K562 (cell line): ENCODE measurements around the gene STK31. TPM values are rescaled to one million over a fixed set of nuclear protein-coding genes. Genes with fewer than 3 reads are reported as not detected.

Experiments used
- ATAC-seq: fragments of 200-7000 bp; cut with Tn5 transposase; 3 replicates; pipeline ENCODE4 v1.9.1; 2020; ENCODE audit warnings: moderate library complexity
- BruUV-seq: library from RNA; stranded (reverse); fragments of 400-500 nt; replicated peaks from 2 replicates; lab custom pipeline; 2021; lab: Mats Ljungman, UMichigan
- CTCF ChIA-PET: fragments of 300-600 bp; formaldehyde crosslinking; extraction: SDS; loops from one replicate; lab custom pipeline; 2021; ENCODE audit warnings: low intra/inter-chr PET ratio; lab: Yijun Ruan, JAX
- POLR2A ChIA-PET: fragments of 300-600, 350-650 bp; sonication (Branson Sonifier 250); formaldehyde crosslinking; extraction: SDS; loops from one replicate; lab custom pipeline; 2021; ENCODE audit warnings: antibody characterized with exemption, inconsistent platforms; lab: Yijun Ruan, JAX
- DNase-seq, 4 experiments: peaks; one replicate each; pipeline versions ENCODE4 v3.0.0 to v3.0.0-alpha.2; 2011 to 2018; ENCODE audit warnings: low spot score in 3 of 4, mixed read lengths in 3 of 4; ENCODE audit errors: extremely low read depth in 1 of 4
- FAIRE-seq: peaks from 2 replicates; lab custom pipeline; 2011; peaks lifted over from hg19 to GRCh38; lab: Jason Lieb, UNC
- H2AFZ ChIP-seq: 2 replicates; pipeline ENCODE4 v1.6.0; 2011; ENCODE audit warnings: low read depth, low read length, control low read depth, inconsistent platforms
- H3K27ac ChIP-seq: fragments of 200-600 bp; 3 replicates; pipeline ENCODE4 v1.8.0; 2011; ENCODE audit warnings: low read depth, mild to moderate bottlenecking, control low read depth, inconsistent platforms, low read length, moderate library complexity, mixed read lengths; ENCODE audit errors: extremely low read depth
- H3K27me3 ChIP-seq, 2 experiments: fragments of 300-600 bp in 1 of 2; 2 replicates in 1 of 2; 3 replicates in 1 of 2; pipeline versions ENCODE4 v1.6.0 to v1.8.0; 2011; ENCODE audit warnings: inconsistent platforms in 2 of 2, low read length in 2 of 2, mild to moderate bottlenecking in 1 of 2, mixed read lengths in 1 of 2, moderate library complexity in 1 of 2; ENCODE audit not compliant: control insufficient read depth in 2 of 2, insufficient read depth in 2 of 2
- H3K36me3 ChIP-seq: fragments of 300-600 bp; 3 replicates; pipeline ENCODE4 v1.8.0; 2011; ENCODE audit warnings: mild to moderate bottlenecking, low read length, inconsistent platforms; ENCODE audit not compliant: control insufficient read depth, insufficient read depth
- H3K4me1 ChIP-seq, 2 experiments: fragments of 200-600 bp in 1 of 2; replicated peaks in 1 of 2; 2 replicates in 1 of 2; 3 replicates in 1 of 2; pipeline versions ENCODE4 v1.5.1 to v1.8.0; 2011; ENCODE audit warnings: inconsistent platforms in 2 of 2, low read length in 2 of 2, mild to moderate bottlenecking in 1 of 2, mixed read lengths in 1 of 2, moderate library complexity in 1 of 2; ENCODE audit not compliant: control insufficient read depth in 2 of 2, insufficient read depth in 2 of 2
- H3K4me2 ChIP-seq: 2 replicates; pipeline ENCODE4 v1.6.1; 2011; ENCODE audit warnings: low read length, control low read depth, inconsistent platforms, mixed read lengths; ENCODE audit not compliant: insufficient read depth
- H3K4me3 ChIP-seq: fragments of 200-600 bp; sonication (generic), shearing (Covaris generic); 2 replicates; pipeline ENCODE4 v1.5.1; 2016; ENCODE audit warnings: control low read depth, inconsistent platforms
- H3K79me2 ChIP-seq: fragments of 200-600 bp; 3 replicates; pipeline ENCODE4 v1.8.0; 2011; ENCODE audit warnings: low read length, inconsistent platforms; ENCODE audit not compliant: control insufficient read depth, insufficient read depth
- H3K9ac ChIP-seq, 2 experiments: 2 replicates each; pipeline versions ENCODE4 v1.6.0 to v1.6.1; 2011; ENCODE audit warnings: low read depth in 2 of 2, low read length in 2 of 2, control low read depth in 1 of 2, inconsistent platforms in 1 of 2, mild to moderate bottlenecking in 1 of 2, mixed read lengths in 1 of 2; ENCODE audit not compliant: insufficient read depth in 1 of 2
- H3K9me1 ChIP-seq: one replicate; pipeline ENCODE4 v1.6.0; 2011; ENCODE audit warnings: inconsistent platforms, mild to moderate bottlenecking, low read length, moderate library complexity; ENCODE audit not compliant: control insufficient read depth, insufficient read depth
- H3K9me3 ChIP-seq: replicated peaks from 2 replicates; pipeline ENCODE4 v1.5.1; 2011; ENCODE audit warnings: low read depth, low read length, inconsistent platforms; ENCODE audit not compliant: control insufficient read depth, insufficient read depth
- H4K20me1 ChIP-seq: replicated peaks from 2 replicates; pipeline ENCODE4 v1.6.1; 2011; ENCODE audit warnings: low read length, inconsistent platforms, mixed read lengths; ENCODE audit not compliant: control insufficient read depth, insufficient read depth
- CBFA2T3 ChIP-seq: fragments of 450-650 bp; IDR thresholded peaks from 2 replicates; pipeline ENCODE4 v1.6.1; 2017
- CBX1 ChIP-seq: sonication (generic); IDR thresholded peaks from 2 replicates; pipeline ENCODE4 v1.6.1; 2016; ENCODE audit warnings: antibody characterized with exemption, low read depth, mild to moderate bottlenecking
- HNRNPLL ChIP-seq: fragments of 200-400 bp; formaldehyde crosslinking; IDR thresholded peaks from 2 replicates; pipeline ENCODE4 v1.6.1; 2017; ENCODE audit warnings: low read length, low read depth, mild to moderate bottlenecking; ENCODE audit not compliant: poor library complexity, severe bottlenecking
- KHSRP ChIP-seq: fragments of 450-650 bp; IDR thresholded peaks from 2 replicates; pipeline ENCODE4 v1.6.1; 2017
- NFIX ChIP-seq: fragments of 250-450 bp; sonication (Bioruptor Pico); IDR thresholded peaks from 2 replicates; pipeline ENCODE4 v1.4.0; 2020; ENCODE audit warnings: low read depth, mild to moderate bottlenecking, moderate library complexity
- POLR3G ChIP-seq: IDR thresholded peaks from 2 replicates; pipeline ENCODE4 v1.6.1; 2011; ENCODE audit not compliant: insufficient read length, insufficient replicate concordance; ENCODE audit errors: extremely low read depth
- RAD21 ChIP-seq, 2 experiments: fragments of 250-450 bp in 1 of 2; fragments of 450-650 bp in 1 of 2; sonication (Bioruptor Pico) in 1 of 2; formaldehyde crosslinking in 1 of 2; IDR thresholded peaks in 1 of 2; conservative IDR thresholded peaks in 1 of 2; 2 replicates each; pipeline versions ENCODE4 v1.4.0 to v1.8.0; 2020 to 2022; ENCODE audit warnings: mild to moderate bottlenecking in 2 of 2, moderate library complexity in 1 of 2
- SMARCA5 ChIP-seq: fragments of 450-650 bp; IDR thresholded peaks from 2 replicates; pipeline ENCODE4 v1.6.1; 2016
- SMC3 ChIP-seq: conservative IDR thresholded peaks from 2 replicates; pipeline ENCODE4 v1.6.1; 2011; ENCODE audit warnings: low read depth, low read length, improper control_type of control experiment; ENCODE audit not compliant: insufficient read depth
- TBL1XR1 ChIP-seq, 2 experiments: IDR thresholded peaks; 2 replicates each; pipeline ENCODE4 v1.6.1; 2012; ENCODE audit warnings: improper control_type of control experiment in 2 of 2, low read length in 2 of 2, mild to moderate bottlenecking in 1 of 2
- WGBS: fragments of 100-300 bp; shearing (Covaris generic); methylation state at CpG from one replicate; pipeline ENCODE4 v1.1.6; 2016; ENCODE audit warnings: low coverage, mixed read lengths; ENCODE audit not compliant: insufficient coverage; ENCODE audit errors: missing lambda C conversion rate; 5-methylcytosine and 5-hydroxymethylcytosine counted together
- in situ Hi-C: fragments of 300-500 bp; cut with MboI; formaldehyde crosslinking; loops from 4 replicates; pipeline ENCODE4 v1.15.0; 2018; ENCODE audit warnings: inconsistent platforms, mixed read lengths
- intact Hi-C: fragments of 100-400 bp; cut with micrococcal nuclease; formaldehyde crosslinking; loops from 2 replicates; pipeline ENCODE4 v1.14.2; 2022
- polyA plus RNA-seq, 8 experiments: library from polyadenylated mRNA; depleted of rRNA in 4 of 8; stranded (reverse) in 5 of 8; unstranded in 3 of 8; fragments of >200 nt; fragmentation: Nextera tagmentation in 2 of 8; fragmentation: Illumina TruSeq in 1 of 8; extraction: Ambion mirVana in 2 of 8; extraction: Trizol in 1 of 8; gene quantifications; 2 replicates each; pipeline versions ENCODE4 v1.2.1 to v1.2.3, GENCODE V29; 2011 to 2014; ENCODE audit warnings: inconsistent platforms in 1 of 8, missing spikeins in 1 of 8
- total RNA-seq, 7 experiments: library from RNA; depleted of rRNA in 6 of 7; stranded (reverse); fragments of >200 nt in 6 of 7; fragmentation: Illumina TruSeq in 2 of 7; extraction: Trizol in 2 of 7; gene quantifications; 2 replicates each; pipeline versions ENCODE4 v1.2.1 to v1.2.3, GENCODE V29; 2011 to 2021; ENCODE audit warnings: low replicate concordance in 1 of 7
- TF ChIP-seq, protein P1 (sequence below): fragments of 450-650 bp; formaldehyde crosslinking; IDR thresholded peaks from 2 replicates; pipeline ENCODE4 v1.4.0; 2020; ENCODE audit warnings: mild to moderate bottlenecking
- TF ChIP-seq, protein P2 (sequence below): sonication (generic); formaldehyde crosslinking; IDR thresholded peaks from 2 replicates; pipeline ENCODE4 v1.8.1; 2023; ENCODE audit warnings: mild to moderate bottlenecking, missing genetic modification reagents, moderate library complexity
- TF ChIP-seq, protein P3 (sequence below), 3 experiments: IDR thresholded peaks in 2 of 3; conservative IDR thresholded peaks in 1 of 3; 2 replicates each; pipeline ENCODE4 v1.5.1; 2011 to 2012; ENCODE audit warnings: low read length in 3 of 3, mild to moderate bottlenecking in 3 of 3, control low read depth in 2 of 3, improper control_type of control experiment in 1 of 3, inconsistent platforms in 1 of 3, low read depth in 1 of 3, mixed read lengths in 1 of 3, moderate library complexity in 1 of 3; ENCODE audit not compliant: insufficient read depth in 2 of 3

The STK31 gene
- total and polyA plus RNA-seq, 9 of the 15 experiments (the other 6 are each of a cell fraction or from before 2014, with no cell fraction given) = 0.09 to 1.2 (median 0.26) TPM

DNA sequence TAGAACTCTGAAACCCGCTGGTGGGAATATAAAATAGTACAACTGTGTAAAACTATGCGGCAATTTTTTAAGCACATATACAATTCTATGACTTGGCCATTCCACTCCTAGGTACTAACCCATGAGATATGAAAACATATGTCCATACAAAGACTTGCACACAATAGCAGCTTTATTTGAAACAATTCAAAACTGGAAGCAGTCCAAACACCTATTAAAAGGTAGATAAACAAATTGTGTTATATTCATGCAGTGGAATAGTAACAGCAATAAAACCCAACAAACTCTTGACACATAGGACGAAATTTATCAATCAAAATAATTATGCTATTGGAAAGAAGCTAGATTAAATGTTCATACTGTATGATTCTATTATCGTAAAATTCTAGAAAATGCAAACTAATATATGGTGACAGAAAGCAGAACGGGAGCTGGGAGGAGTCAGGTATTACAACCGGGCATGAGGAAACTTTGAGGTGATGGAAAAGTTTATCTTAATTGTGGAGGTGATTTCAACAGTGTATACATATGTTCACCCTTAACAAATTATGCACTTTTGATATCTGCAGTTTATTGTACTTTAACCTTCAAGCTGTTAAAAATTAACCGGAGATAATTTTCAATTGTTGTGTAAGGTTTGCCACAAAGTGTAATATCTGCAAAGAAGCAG lies 803 bp upstream of the STK31 start (continued):
- TF ChIP-seq, protein P1, sequence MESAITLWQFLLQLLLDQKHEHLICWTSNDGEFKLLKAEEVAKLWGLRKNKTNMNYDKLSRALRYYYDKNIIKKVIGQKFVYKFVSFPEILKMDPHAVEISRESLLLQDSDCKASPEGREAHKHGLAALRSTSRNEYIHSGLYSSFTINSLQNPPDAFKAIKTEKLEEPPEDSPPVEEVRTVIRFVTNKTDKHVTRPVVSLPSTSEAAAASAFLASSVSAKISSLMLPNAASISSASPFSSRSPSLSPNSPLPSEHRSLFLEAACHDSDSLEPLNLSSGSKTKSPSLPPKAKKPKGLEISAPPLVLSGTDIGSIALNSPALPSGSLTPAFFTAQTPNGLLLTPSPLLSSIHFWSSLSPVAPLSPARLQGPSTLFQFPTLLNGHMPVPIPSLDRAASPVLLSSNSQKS (CRISPR knock-in tag) = no peak
- no peak for TF ChIP-seq NFIX (CRISPR knock-in tag)

DNA sequence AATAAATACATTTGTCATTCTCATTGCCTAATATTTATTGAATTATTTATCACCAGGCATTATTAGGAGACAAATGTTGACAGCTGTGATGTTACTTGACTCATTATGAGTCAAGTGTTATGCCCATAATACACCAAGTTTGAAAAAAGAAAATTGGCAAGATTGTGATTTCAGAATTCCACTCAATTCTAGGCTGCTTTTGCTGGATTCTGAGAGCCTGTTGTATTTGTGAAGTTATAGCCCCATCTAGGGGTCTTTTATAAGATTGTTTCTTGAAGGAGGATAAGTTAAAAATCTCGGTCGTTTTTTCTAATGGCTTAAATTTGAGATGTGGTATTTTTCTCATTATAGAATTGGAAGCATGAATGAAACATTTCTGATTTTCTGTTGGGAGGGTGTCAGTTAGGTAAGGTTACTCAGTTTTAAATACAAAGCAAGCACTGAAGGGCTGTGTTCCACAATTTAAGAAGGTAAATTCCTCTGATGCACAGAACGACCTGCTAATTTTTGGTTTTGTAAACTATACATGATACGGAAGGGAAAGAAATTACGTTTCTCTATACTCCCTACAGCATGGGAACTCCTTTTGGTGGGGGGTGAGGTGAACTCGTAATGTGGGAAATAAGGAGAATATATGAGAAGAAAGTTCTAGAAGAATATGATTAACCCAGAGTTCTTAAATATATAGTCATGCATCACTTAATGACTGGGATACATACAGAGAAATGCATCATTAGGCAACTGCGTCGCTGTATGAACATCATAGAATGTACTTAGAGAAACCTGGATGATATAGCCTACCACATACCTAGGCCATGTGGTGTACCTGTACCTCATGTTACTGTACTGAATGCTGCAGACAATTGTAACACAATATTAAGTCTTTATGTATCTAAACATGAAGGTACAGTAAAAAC lies 2.6 kb downstream of the STK31 start:
- peak; percentile 44 to 62 (median 52) for DNase-seq
- no peaks in the 10 kb centered on the region for H3K4me1 ChIP-seq
- H3K9me1 ChIP-seq = no peaks in the 10 kb centered on the region
- H3K27me3 ChIP-seq = peaks cover 0 to 6% of the 10 kb centered on the region in 2 experiments; a peak in 2 of 5 replicates
- H3K36me3 ChIP-seq = no peaks in the 10 kb centered on the region
- H3K27ac ChIP-seq = no peak overlapping the region
- ATAC-seq = peak; percentile 58; the same call in 2 of the 3 replicates
- WGBS = 5% methylated on average over 8 of the region's 8 CpGs
- peak; percentile 76 for FAIRE-seq
- H3K4me3 ChIP-seq = no peak overlapping the region
- H3K79me2 ChIP-seq = no peaks in the 10 kb centered on the region
- no peaks in the 10 kb centered on the region for H4K20me1 ChIP-seq
- H3K9ac ChIP-seq = no peak overlapping the region
- no peak overlapping the region for H2AFZ ChIP-seq
- H3K9me3 ChIP-seq = no peaks in the 10 kb centered on the region
- no peak overlapping the region for H3K4me2 ChIP-seq
- ChIA-PET CTCF (interaction anchor here (0.6 to 4.8 kb wide), 13 partner anchors 15 to 986 kb away, joined by 3 to 73 read pairs (median 3); no protein-coding TSS in a partner anchor), POLR2A (no interaction called here)
- in situ Hi-C loops = loop anchor here (25.0 kb wide), 1 partner anchor 450 kb away; no protein-coding TSS in a partner anchor
- no TSS peak for BruUV-seq
- intact Hi-C loops = loop anchor here (1.0 to 10.0 kb wide), 6 partner anchors 16 to 436 kb away; no protein-coding TSS in a partner anchor
- TF ChIP-seq KHSRP = no peak
- no peak for TF ChIP-seq POLR3G
- TF ChIP-seq SMARCA5 = no peak
- TF ChIP-seq HNRNPLL = no peak
- TF ChIP-seq SMC3 = peak; percentile 49
- TF ChIP-seq, protein P2, sequence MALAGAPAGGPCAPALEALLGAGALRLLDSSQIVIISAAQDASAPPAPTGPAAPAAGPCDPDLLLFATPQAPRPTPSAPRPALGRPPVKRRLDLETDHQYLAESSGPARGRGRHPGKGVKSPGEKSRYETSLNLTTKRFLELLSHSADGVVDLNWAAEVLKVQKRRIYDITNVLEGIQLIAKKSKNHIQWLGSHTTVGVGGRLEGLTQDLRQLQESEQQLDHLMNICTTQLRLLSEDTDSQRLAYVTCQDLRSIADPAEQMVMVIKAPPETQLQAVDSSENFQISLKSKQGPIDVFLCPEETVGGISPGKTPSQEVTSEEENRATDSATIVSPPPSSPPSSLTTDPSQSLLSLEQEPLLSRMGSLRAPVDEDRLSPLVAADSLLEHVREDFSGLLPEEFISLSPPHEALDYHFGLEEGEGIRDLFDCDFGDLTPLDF = no peak
- peak; percentile 92 to 94 for TF ChIP-seq RAD21 (CRISPR knock-in tag; conservative IDR thresholded peaks at IDR 0.05 in 1 of 2, IDR thresholded peaks at IDR 0.05 in 1 of 2)
- TF ChIP-seq TBL1XR1 (IDR thresholded peaks at IDR 0.05; ENCODE audit: low read length in 2 of 2) = no peak
- TF ChIP-seq, protein P3, sequence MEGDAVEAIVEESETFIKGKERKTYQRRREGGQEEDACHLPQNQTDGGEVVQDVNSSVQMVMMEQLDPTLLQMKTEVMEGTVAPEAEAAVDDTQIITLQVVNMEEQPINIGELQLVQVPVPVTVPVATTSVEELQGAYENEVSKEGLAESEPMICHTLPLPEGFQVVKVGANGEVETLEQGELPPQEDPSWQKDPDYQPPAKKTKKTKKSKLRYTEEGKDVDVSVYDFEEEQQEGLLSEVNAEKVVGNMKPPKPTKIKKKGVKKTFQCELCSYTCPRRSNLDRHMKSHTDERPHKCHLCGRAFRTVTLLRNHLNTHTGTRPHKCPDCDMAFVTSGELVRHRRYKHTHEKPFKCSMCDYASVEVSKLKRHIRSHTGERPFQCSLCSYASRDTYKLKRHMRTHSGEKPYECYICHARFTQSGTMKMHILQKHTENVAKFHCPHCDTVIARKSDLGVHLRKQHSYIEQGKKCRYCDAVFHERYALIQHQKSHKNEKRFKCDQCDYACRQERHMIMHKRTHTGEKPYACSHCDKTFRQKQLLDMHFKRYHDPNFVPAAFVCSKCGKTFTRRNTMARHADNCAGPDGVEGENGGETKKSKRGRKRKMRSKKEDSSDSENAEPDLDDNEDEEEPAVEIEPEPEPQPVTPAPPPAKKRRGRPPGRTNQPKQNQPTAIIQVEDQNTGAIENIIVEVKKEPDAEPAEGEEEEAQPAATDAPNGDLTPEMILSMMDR (IDR thresholded peaks at IDR 0.05 in 2 of 3, conservative IDR thresholded peaks at IDR 0.05 in 1 of 3; ENCODE audit: insufficient read depth in 2 of 3, low read depth in 1 of 3, low read length in 3 of 3) = peak; percentile 42 to 82 (median 58); a peak in 4 of 6 replicates
- no peak for TF ChIP-seq CBFA2T3
- no peak for TF ChIP-seq CBX1
